IMR-90 (cell line): Measurements from ENCODE around the gene PEX11A. TPM values are rescaled to one million over a fixed set of nuclear protein-coding genes. Genes with fewer than 3 reads are reported as not detected.

Experiments
- ATAC-seq: fragments of 200-7000 bp; cut with Tn5 transposase; 2 replicates; pipeline ENCODE4 v1.9.1; 2020; ENCODE audit warnings: low read depth, mild to moderate bottlenecking, moderate library complexity
- BruUV-seq: library from RNA; stranded (reverse); fragments of 400-500 nt; replicated peaks from 2 replicates; lab custom pipeline; 2021; lab: Mats Ljungman, UMichigan
- CTCF ChIA-PET: fragments of 300-600 bp; formaldehyde crosslinking; extraction: SDS; loops from one replicate; lab custom pipeline; 2021; ENCODE audit warnings: antibody characterized with exemption; lab: Yijun Ruan, JAX
- POLR2A ChIA-PET: fragments of 300-600 bp; sonication (Branson Sonifier 250); formaldehyde crosslinking; loops from one replicate; lab custom pipeline; 2022; ENCODE audit warnings: antibody characterized with exemption; ENCODE audit not compliant: unreplicated experiment; lab: Charles Lee
- DNase-seq: peaks from one replicate; pipeline ENCODE4 v3.0.0; 2013
- H2AFZ ChIP-seq: replicated peaks from 2 replicates; pipeline ENCODE3; 2013; ENCODE audit warnings: low read length, mild to moderate bottlenecking; ENCODE audit not compliant: poor library complexity
- H2AK5ac ChIP-seq: 2 replicates; pipeline ENCODE4 v1.6.1; 2013; ENCODE audit warnings: low read depth, low read length, inconsistent platforms
- H2AK9ac ChIP-seq: replicated peaks from 2 replicates; pipeline ENCODE3; 2013; ENCODE audit warnings: mild to moderate bottlenecking, low read depth, low read length, moderate library complexity; ENCODE audit not compliant: poor library complexity
- H2BK120ac ChIP-seq: 2 replicates; pipeline ENCODE4 v1.6.1; 2013; ENCODE audit warnings: low read depth, low read length, inconsistent platforms
- H2BK15ac ChIP-seq: 3 replicates; pipeline ENCODE4 v1.6.1; 2013; ENCODE audit warnings: low read depth, low read length, inconsistent platforms
- H2BK20ac ChIP-seq: 2 replicates; pipeline ENCODE4 v1.6.1; 2013; ENCODE audit warnings: low read depth, mild to moderate bottlenecking, inconsistent platforms, low read length, moderate library complexity
- H2BK5ac ChIP-seq: 2 replicates; pipeline ENCODE4 v1.6.1; 2013; ENCODE audit warnings: mild to moderate bottlenecking, low read depth, low read length, inconsistent platforms; ENCODE audit not compliant: poor library complexity, severe bottlenecking
- H3K14ac ChIP-seq: replicated peaks from 2 replicates; pipeline ENCODE4 v1.6.1; 2013; ENCODE audit warnings: low read depth, low read length, inconsistent platforms
- H3K18ac ChIP-seq: 2 replicates; pipeline ENCODE4 v1.6.1; 2013; ENCODE audit warnings: low read depth, low read length, control low read depth
- H3K23ac ChIP-seq: 2 replicates; pipeline ENCODE4 v1.6.1; 2013; ENCODE audit warnings: low read depth, low read length, inconsistent platforms
- H3K27ac ChIP-seq: 2 replicates; pipeline ENCODE4 v1.5.1; 2013; ENCODE audit warnings: mild to moderate bottlenecking, control low read depth, low read length; ENCODE audit not compliant: insufficient read depth
- H3K27me3 ChIP-seq: 2 replicates; pipeline ENCODE4 v1.6.1; 2013; ENCODE audit warnings: low read length; ENCODE audit not compliant: control insufficient read depth, insufficient read depth
- H3K36me3 ChIP-seq: 2 replicates; pipeline ENCODE4 v1.6.1; 2013; ENCODE audit warnings: low read length, mixed read lengths; ENCODE audit not compliant: control insufficient read depth, insufficient read depth
- H3K4ac ChIP-seq: 2 replicates; pipeline ENCODE4 v1.6.1; 2013; ENCODE audit warnings: low read depth, low read length, inconsistent platforms
- H3K4me1 ChIP-seq: 2 replicates; pipeline ENCODE4 v1.6.1; 2013; ENCODE audit warnings: low read length, mixed read lengths; ENCODE audit not compliant: control insufficient read depth, insufficient read depth
- H3K4me2 ChIP-seq: 2 replicates; pipeline ENCODE4 v1.6.1; 2013; ENCODE audit warnings: low read depth, mild to moderate bottlenecking, control low read depth, low read length, moderate library complexity
- H3K4me3 ChIP-seq: 2 replicates; pipeline ENCODE4 v1.5.1; 2013; ENCODE audit warnings: low read depth, mild to moderate bottlenecking, control low read depth, low read length, moderate library complexity; ENCODE audit not compliant: insufficient read depth
- H3K56ac ChIP-seq: 2 replicates; pipeline ENCODE4 v1.6.1; 2013; ENCODE audit warnings: low read length, inconsistent platforms; ENCODE audit not compliant: insufficient read depth; ENCODE audit errors: extremely low read depth
- H3K79me1 ChIP-seq, 2 experiments: 2 replicates each; pipeline ENCODE4 v1.6.1; 2013; ENCODE audit warnings: low read length in 2 of 2, inconsistent platforms in 1 of 2, low read depth in 1 of 2
- H3K9ac ChIP-seq: 2 replicates; pipeline ENCODE4 v1.6.1; 2013; ENCODE audit warnings: low read depth, low read length, control low read depth
- H3K9me1 ChIP-seq: 2 replicates; pipeline ENCODE4 v1.6.1; 2013; ENCODE audit warnings: low read length, inconsistent platforms; ENCODE audit not compliant: insufficient read depth
- H3K9me3 ChIP-seq: 2 replicates; pipeline ENCODE4 v1.6.1; 2013; ENCODE audit warnings: low read length; ENCODE audit not compliant: control insufficient read depth, insufficient read depth
- H4K20me1 ChIP-seq: 2 replicates; pipeline ENCODE4 v1.6.1; 2013; ENCODE audit warnings: low read length, inconsistent platforms; ENCODE audit not compliant: insufficient read depth
- H4K5ac ChIP-seq: 2 replicates; pipeline ENCODE4 v1.6.1; 2013; ENCODE audit warnings: mild to moderate bottlenecking, low read depth, low read length, control low read depth
- H4K8ac ChIP-seq, 2 experiments: 2 replicates each; pipeline ENCODE4 v1.6.1; 2013; ENCODE audit warnings: low read depth in 2 of 2, low read length in 2 of 2, control low read depth in 1 of 2, inconsistent platforms in 1 of 2
- H4K91ac ChIP-seq: 2 replicates; pipeline ENCODE4 v1.6.1; 2013; ENCODE audit warnings: low read depth, low read length, inconsistent platforms; ENCODE audit not compliant: insufficient read depth
- BHLHE40 ChIP-seq: fragments of 150-350 bp; IDR thresholded peaks from 2 replicates; pipeline ENCODE4 v1.6.1; 2016; ENCODE audit warnings: mild to moderate bottlenecking, low read depth, low read length
- CHD1 ChIP-seq: IDR thresholded peaks from 2 replicates; pipeline ENCODE4 v1.6.1; 2012; ENCODE audit warnings: low read depth, low read length, improper control_type of control experiment
- CTCF ChIP-seq: conservative IDR thresholded peaks from 2 replicates; pipeline ENCODE4 v1.5.1; 2012; ENCODE audit warnings: mild to moderate bottlenecking, low read depth, low read length, improper control_type of control experiment
- ELK1 ChIP-seq: fragments of 150-350 bp; IDR thresholded peaks from 2 replicates; pipeline ENCODE4 v1.6.1; 2016; ENCODE audit warnings: low read depth, mild to moderate bottlenecking, low read length, moderate library complexity, borderline replicate concordance
- FOS ChIP-seq: fragments of 150-350 bp; IDR thresholded peaks from 2 replicates; pipeline ENCODE4 v1.6.1; 2016; ENCODE audit warnings: low read depth, low read length
- MAZ ChIP-seq: IDR thresholded peaks from 2 replicates; pipeline ENCODE4 v1.6.1; 2012; ENCODE audit warnings: low read depth, mild to moderate bottlenecking, low read length, improper control_type of control experiment, moderate library complexity, borderline replicate concordance
- RAD21 ChIP-seq: IDR thresholded peaks from 2 replicates; pipeline ENCODE4 v1.6.1; 2012; ENCODE audit warnings: low read length, improper control_type of control experiment
- RFX5 ChIP-seq: IDR thresholded peaks from 2 replicates; pipeline ENCODE4 v1.8.0; 2012; ENCODE audit warnings: low read depth, mild to moderate bottlenecking, low read length, moderate library complexity
- WGBS, 2 experiments: methylation state at CpG; one replicate each; pipeline versions ENCODE4 v1.1.5 to v1.1.7; 2013; ENCODE audit warnings: missing lambda C conversion rate in 2 of 2; ENCODE audit not compliant: insufficient read length in 1 of 2; ENCODE audit errors: extremely low coverage in 2 of 2; 5-methylcytosine and 5-hydroxymethylcytosine counted together
- dilution Hi-C: fragments of 300-500 bp; cut with HindIII; formaldehyde crosslinking; loops from one replicate; pipeline ENCODE4 v1.14.3; 2018; ENCODE audit warnings: low sequenced_read_pairs; ENCODE audit not compliant: unreplicated experiment
- in situ Hi-C: fragments of 300-500 bp; cut with MboI; formaldehyde crosslinking; loops from 3 replicates; pipeline ENCODE4 v1.14.3; 2019; ENCODE audit warnings: low sequenced_read_pairs, inconsistent platforms, mixed read lengths
- intact Hi-C: fragments of 100-400 bp; cut with micrococcal nuclease; formaldehyde crosslinking; loops from 2 replicates; pipeline ENCODE4 v1.10.0; 2022
- polyA plus RNA-seq, 3 experiments: library from polyadenylated mRNA; depleted of rRNA; stranded (reverse); fragments of >200 nt; gene quantifications; 2 replicates each; pipeline ENCODE4 v1.2.3, GENCODE V29; 2012; ENCODE audit warnings: low replicate concordance in 1 of 3
- total RNA-seq: library from RNA; depleted of rRNA; stranded (reverse); fragments of >200 nt; gene quantifications from 2 replicates; pipeline ENCODE4 v1.2.3, GENCODE V29; 2012

The PEX11A gene
- total and polyA plus RNA-seq, 2 of the 4 experiments (the other 2 are of a cell fraction), result 4.2 to 10.2 TPM

- Histone ChIP-seq H3K23ac (no peak overlapping the region), H4K91ac (no peak overlapping the region), H3K56ac (no peak overlapping the region), H3K4me3 (no peak overlapping the region), H3K27ac (no peak overlapping the region), H2BK120ac (no peak overlapping the region), H2BK20ac (no peak overlapping the region), H3K4me2 (no peak overlapping the region), H3K4me1 (peaks cover 2% of the 10 kb centered on the region; the same call in 1 of the 2 replicates), H4K5ac (no peak overlapping the region), H3K9me1 (peaks cover 3% of the 10 kb centered on the region; the same call in 1 of the 2 replicates), H2AK9ac (no peak overlapping the region), H3K9ac (no peak overlapping the region), H3K79me1 (peaks cover 11 to 33% of the 10 kb centered on the region in 2 experiments), H2BK15ac (no peak overlapping the region), H3K9me3 (no peaks in the 10 kb centered on the region), H2BK5ac (no peak overlapping the region), H2AFZ (peak overlapping the region; percentile 2), H3K36me3 (peaks cover 29% of the 10 kb centered on the region), H3K18ac (no peak overlapping the region), H3K4ac (no peak overlapping the region), H3K27me3 (no peaks in the 10 kb centered on the region), H4K20me1 (peaks cover 15% of the 10 kb centered on the region), H3K14ac (no peak overlapping the region), H2AK5ac (no peak overlapping the region), H4K8ac (no peak overlapping the region)
- WGBS, 2 experiments, result 85% methylated on average over 53 of the region's 102 CpGs; no CpG with 5 or more reads in 1 of the 2 experiments
- POLR2A ChIA-PET, result no interaction called here
- CTCF ChIA-PET, result interaction anchor here (0.9 kb wide), 1 partner anchor 77 kb away, joined by 3 read pairs; no protein-coding TSS in a partner anchor
- dilution Hi-C loops, result no loop called here
- intact Hi-C loops, result no loop called here
- BruUV-seq, result no TSS peak
- no peak for DNase-seq
- in situ Hi-C loops, result no loop called here
- no peak for ATAC-seq
- TF ChIP-seq MAZ (no peak), CTCF (no peak), FOS (no peak), ELK1 (no peak), RFX5 (no peak), CHD1 (no peak), RAD21 (no peak), BHLHE40 (no peak)
Observed at GRCh38 chr15:89648106-89649012, 42.2 kb downstream of the PEX11A start.
